ENCODE data around the gene FTSJ1.

DNA sequence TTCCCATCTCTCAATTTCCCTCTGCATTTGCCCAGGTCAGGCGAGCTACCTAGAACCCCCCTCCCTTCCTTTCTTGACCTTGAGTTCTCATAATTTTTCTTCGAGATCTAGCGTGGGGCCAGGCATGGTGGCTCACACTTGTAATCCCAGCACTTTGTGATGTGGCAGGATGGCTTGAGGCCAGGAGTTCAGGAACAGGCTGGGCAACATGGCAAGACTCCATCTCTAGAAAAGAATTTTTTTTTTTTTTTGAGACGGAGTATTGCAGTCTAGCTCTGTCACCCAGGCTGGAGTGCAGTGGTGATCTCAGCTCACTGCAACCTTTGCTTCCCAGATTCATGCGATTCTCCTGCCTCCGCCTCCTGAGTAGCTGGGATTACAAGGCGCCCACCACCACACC is 28.3 kb downstream of the FTSJ1 start:
- TF ChIP-seq CTCF (IDR thresholded peaks at IDR 0.05) (no peak), EZH2 (IDR thresholded peaks at IDR 0.05; ENCODE audit: borderline replicate concordance, insufficient read depth, low read depth, low read length, poor library complexity, severe bottlenecking) (no peak)

All from B cell (primary cell).